T-cell (primary cell): ENCODE data around the gene MAP4K4. TPM values are rescaled to one million over a fixed set of nuclear protein-coding genes. Genes with fewer than 3 reads are reported as not detected.

Source experiments
- ATAC-seq, 4 experiments: fragments of 200-7000 bp in 3 of 4; fragments of 150-1000 bp in 1 of 4; cut with Tn5 transposase; replicated peaks in 1 of 4; 1 replicate in 3 of 4; 2 replicates in 1 of 4; pipeline ENCODE4 v1.10.0; 2021; ENCODE audit warnings: moderate library complexity in 3 of 4, mild to moderate bottlenecking in 2 of 4, moderate number of reproducible peaks in 1 of 4
- CTCF ChIA-PET, 2 donors: fragments of 300-600 bp; sonication (Branson Sonifier 250); formaldehyde crosslinking; loops; one replicate each; lab custom pipeline; 2022; ENCODE audit warnings: antibody characterized with exemption in 2 of 2; lab: Charles Lee
- POLR2A ChIA-PET, 2 donors: fragments of 300-600 bp; sonication (Branson Sonifier 250); formaldehyde crosslinking; loops; one replicate each; lab custom pipeline; 2022; ENCODE audit warnings: antibody characterized with exemption in 2 of 2; lab: Charles Lee
- DNase-seq, 35 experiments: peaks; one replicate each; pipeline versions ENCODE4 v3.0.0 to v3.0.0-alpha.2; 2013 to 2023
- H3K27ac ChIP-seq: one replicate; pipeline ENCODE4 v1.5.1; 2013; ENCODE audit warnings: low read length
- H3K27me3 ChIP-seq, 2 experiments: replicated peaks in 1 of 2; 1 replicate in 1 of 2; 2 replicates in 1 of 2; pipeline versions ENCODE4 v1.6.1 to v1.7.0; 2013; ENCODE audit warnings: low read length in 1 of 2, mixed read lengths in 1 of 2; ENCODE audit not compliant: control insufficient read depth in 2 of 2, insufficient read depth in 2 of 2; ENCODE audit errors: extremely low read depth in 1 of 2
- H3K36me3 ChIP-seq, 2 donors: 1 replicate in 1 of 2; 2 replicates in 1 of 2; pipeline versions ENCODE4 v1.6.1 to v1.7.0; 2013; ENCODE audit warnings: low read length in 1 of 2; ENCODE audit not compliant: control insufficient read depth in 2 of 2, insufficient read depth in 1 of 2; ENCODE audit errors: extremely low read depth in 1 of 2
- H3K4me1 ChIP-seq, 2 experiments: 1 replicate in 1 of 2; 2 replicates in 1 of 2; pipeline versions ENCODE4 v1.6.1 to v1.7.0; 2013; ENCODE audit warnings: low read length in 2 of 2, mixed read lengths in 1 of 2; ENCODE audit not compliant: insufficient read depth in 2 of 2, control insufficient read depth in 1 of 2; ENCODE audit errors: extremely low read depth in 1 of 2
- H3K4me3 ChIP-seq, 2 donors: 1 replicate in 1 of 2; 2 replicates in 1 of 2; pipeline versions ENCODE4 v1.5.1 to v1.7.0; 2013; ENCODE audit warnings: mild to moderate bottlenecking in 2 of 2, low read length in 1 of 2, moderate library complexity in 1 of 2; ENCODE audit not compliant: control insufficient read depth in 1 of 2; ENCODE audit errors: extremely low read depth in 1 of 2
- H3K9me3 ChIP-seq: 2 replicates; pipeline ENCODE4 v1.7.0; 2013
- H3K27ac Mint-ChIP-seq, 2 donors: one replicate each; pipeline ENCODE4 v1.8.0; 2020 to 2021; ENCODE audit warnings: mild to moderate bottlenecking in 2 of 2, mixed read lengths in 2 of 2
- H3K27me3 Mint-ChIP-seq, 2 donors: one replicate each; pipeline ENCODE4 v1.8.0; 2021 to 2022; ENCODE audit warnings: mixed read lengths in 2 of 2
- H3K36me3 Mint-ChIP-seq: one replicate; pipeline ENCODE4 v1.8.0; 2021; ENCODE audit warnings: mixed read lengths
- H3K4me1 Mint-ChIP-seq, 3 donors: one replicate each; pipeline ENCODE4 v1.8.0; 2020 to 2022; ENCODE audit warnings: mixed read lengths in 3 of 3, mild to moderate bottlenecking in 1 of 3
- H3K4me3 Mint-ChIP-seq, 3 donors: one replicate each; pipeline ENCODE4 v1.8.0; 2020 to 2022; ENCODE audit warnings: mild to moderate bottlenecking in 3 of 3, mixed read lengths in 3 of 3, moderate library complexity in 3 of 3
- H3K9me3 Mint-ChIP-seq, 3 donors: one replicate each; pipeline ENCODE4 v1.8.0; 2020 to 2022; ENCODE audit warnings: mixed read lengths in 3 of 3
- WGBS: methylation state at CpG from one replicate; pipeline ENCODE4 v1.1.5; 2013; ENCODE audit warnings: missing lambda C conversion rate; ENCODE audit not compliant: insufficient coverage; 5-methylcytosine and 5-hydroxymethylcytosine counted together
- total RNA-seq, 35 experiments: library from RNA in 6 of 35; stranded (reverse) in 6 of 35; fragments of 120-200 nt in 1 of 35; gene quantifications; one replicate each; pipeline versions ENCODE4 v1.2.1 to v1.2.4 and lab custom pipeline; 2013 to 2026

MAP4K4 gene
- total RNA-seq, 5 donors from 2014 or later (not counting 1 experiment from before 2014, with no cell fraction given) = 84.2 to 148 (median 93.2) TPM

DNA sequence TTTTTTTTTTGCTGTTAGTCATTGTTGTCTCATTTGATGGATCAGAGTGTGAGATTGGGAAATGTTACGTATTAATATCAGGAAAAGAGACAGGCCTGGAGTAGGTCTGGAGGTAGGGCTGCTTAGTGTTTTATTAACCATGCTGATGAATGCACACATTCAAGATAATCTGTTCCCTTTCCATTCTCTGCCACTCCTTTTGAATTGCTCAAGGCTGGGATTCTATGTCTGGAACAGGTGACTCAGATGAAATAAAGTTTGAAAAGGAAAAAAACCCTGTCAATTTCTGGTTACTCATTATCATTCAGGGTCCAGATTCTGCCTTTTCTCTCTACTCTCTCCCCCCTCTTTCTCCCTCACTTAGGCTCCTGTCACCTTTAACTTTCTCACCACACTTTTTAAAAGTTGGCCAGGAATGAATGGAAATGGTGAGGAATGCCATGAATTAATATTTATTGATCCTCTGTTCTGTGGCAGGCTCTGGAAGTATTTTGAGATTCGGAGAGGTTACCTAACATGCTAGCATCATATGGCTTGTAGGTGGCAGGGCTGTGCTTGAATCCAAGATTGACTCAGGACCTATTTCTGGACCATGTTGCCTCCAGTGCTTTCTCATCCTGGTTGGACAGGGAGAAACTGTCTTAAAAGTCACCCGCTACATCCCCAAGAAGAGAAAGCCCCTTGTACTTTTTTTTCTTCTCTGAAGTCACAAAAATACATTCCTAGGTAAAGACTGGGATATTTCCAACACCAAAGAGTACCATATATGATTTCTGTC is 40.2 kb downstream of the MAP4K4 start:
- Histone ChIP-seq H3K4me1 (peaks cover 46 to 49% of the 10 kb centered on the region in 2 experiments), H3K27me3 (no peaks in the 10 kb centered on the region), H3K36me3 (no peaks in the 10 kb centered on the region), H3K4me3 (no peak overlapping the region), H3K9me3 (no peaks in the 10 kb centered on the region), H3K27ac (no peak overlapping the region)
- ChIA-PET POLR2A (interaction anchor here in 1 of 2 donors (0.6 kb wide), 1 partner anchor 93 kb away, joined by 8 read pairs; no protein-coding TSS in a partner anchor), CTCF (no interaction called here)
- no peak for DNase-seq
- Mint-ChIP-seq H3K4me3 (no peak overlapping the region), H3K36me3 (no peaks in the 10 kb centered on the region), H3K9me3 (no peaks in the 10 kb centered on the region), H3K27me3 (no peaks in the 10 kb centered on the region), H3K27ac (peak overlapping the region in 1 of 2 donors; percentile 0), H3K4me1 (peaks cover 82 to 91% (median 90%) of the 10 kb centered on the region in 3 donors)
- ATAC-seq = no peak
- WGBS = 100% methylated on average over 1 of the region's 3 CpGs

DNA sequence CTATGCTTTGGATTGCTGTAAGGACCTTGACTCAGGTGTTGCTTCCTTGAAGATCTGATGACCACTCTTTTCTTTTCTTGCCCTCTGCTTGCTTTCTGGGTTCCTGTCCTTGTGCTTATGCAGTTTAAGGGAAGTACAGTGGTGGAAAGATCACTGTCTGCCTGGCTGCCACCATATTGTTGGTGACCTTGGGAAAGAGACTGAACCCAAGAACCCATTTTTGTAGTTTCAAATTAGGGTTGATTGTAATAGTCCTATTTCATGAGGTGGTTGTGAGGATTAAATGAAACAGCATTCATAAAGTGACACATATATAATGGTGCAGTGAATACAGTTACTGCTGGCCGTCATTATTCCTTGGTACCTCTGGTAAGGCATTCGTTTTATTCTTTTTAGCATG is 41.1 kb downstream of the MAP4K4 start:
- ATAC-seq (no peak), DNase-seq (no peak)
- Mint-ChIP-seq H3K4me1 (peaks cover 82 to 90% (median 89%) of the 10 kb centered on the region in 3 donors), H3K9me3 (no peaks in the 10 kb centered on the region), H3K27me3 (no peaks in the 10 kb centered on the region), H3K27ac (peak overlapping the region in 1 of 2 donors; percentile 18), H3K4me3 (no peak overlapping the region), H3K36me3 (peaks cover 5% of the 10 kb centered on the region)
- no CpG with 5 or more reads among the region's 2 CpGs for WGBS
- no peaks in the 10 kb centered on the region for H3K27me3 ChIP-seq
- no peak overlapping the region for H3K4me3 ChIP-seq
- no peak overlapping the region for H3K27ac ChIP-seq
- peaks cover 47 to 56% of the 10 kb centered on the region in 2 experiments for H3K4me1 ChIP-seq
- ChIA-PET CTCF (no interaction called here), POLR2A (no interaction called here)
- no peaks in the 10 kb centered on the region for H3K9me3 ChIP-seq
- no peaks in the 10 kb centered on the region for H3K36me3 ChIP-seq

DNA sequence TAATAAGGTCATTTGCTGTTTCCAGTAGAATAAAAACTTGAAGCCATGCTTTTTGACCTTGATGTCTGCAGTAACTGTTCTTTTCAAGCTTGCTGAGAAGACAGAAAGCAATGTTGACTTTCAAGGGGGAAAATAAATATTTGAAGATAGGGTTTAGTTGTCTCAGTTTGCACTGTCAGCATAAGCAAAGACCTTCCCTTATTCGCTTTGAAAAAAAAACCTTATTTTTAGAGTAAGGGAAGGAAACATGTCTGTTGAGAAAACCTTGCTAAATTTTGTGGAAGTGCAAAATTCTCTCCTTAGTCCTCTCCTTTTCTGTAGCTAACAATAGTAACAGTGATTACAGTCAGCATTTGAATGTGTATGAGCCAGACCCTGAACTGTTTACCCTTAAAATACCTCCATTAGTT is 43.1 kb downstream of the MAP4K4 start:
- Mint-ChIP-seq H3K4me1 (peaks cover 84 to 90% (median 90%) of the 10 kb centered on the region in 3 donors), H3K9me3 (no peaks in the 10 kb centered on the region), H3K27me3 (no peaks in the 10 kb centered on the region), H3K4me3 (no peak overlapping the region), H3K27ac (peak overlapping the region in 1 of 2 donors; percentile 13), H3K36me3 (peaks cover 13% of the 10 kb centered on the region)
- CTCF ChIA-PET = no interaction called here
- no peak for DNase-seq
- H3K9me3 ChIP-seq = no peaks in the 10 kb centered on the region
- no peak overlapping the region for H3K27ac ChIP-seq
- H3K36me3 ChIP-seq = no peaks in the 10 kb centered on the region
- no CpG with 5 or more reads among the region's 1 CpG for WGBS
- H3K4me3 ChIP-seq = no peak overlapping the region
- no peaks in the 10 kb centered on the region for H3K27me3 ChIP-seq
- peaks cover 41 to 66% of the 10 kb centered on the region in 2 experiments for H3K4me1 ChIP-seq
- ATAC-seq = no peak
- POLR2A ChIA-PET = no interaction called here

DNA sequence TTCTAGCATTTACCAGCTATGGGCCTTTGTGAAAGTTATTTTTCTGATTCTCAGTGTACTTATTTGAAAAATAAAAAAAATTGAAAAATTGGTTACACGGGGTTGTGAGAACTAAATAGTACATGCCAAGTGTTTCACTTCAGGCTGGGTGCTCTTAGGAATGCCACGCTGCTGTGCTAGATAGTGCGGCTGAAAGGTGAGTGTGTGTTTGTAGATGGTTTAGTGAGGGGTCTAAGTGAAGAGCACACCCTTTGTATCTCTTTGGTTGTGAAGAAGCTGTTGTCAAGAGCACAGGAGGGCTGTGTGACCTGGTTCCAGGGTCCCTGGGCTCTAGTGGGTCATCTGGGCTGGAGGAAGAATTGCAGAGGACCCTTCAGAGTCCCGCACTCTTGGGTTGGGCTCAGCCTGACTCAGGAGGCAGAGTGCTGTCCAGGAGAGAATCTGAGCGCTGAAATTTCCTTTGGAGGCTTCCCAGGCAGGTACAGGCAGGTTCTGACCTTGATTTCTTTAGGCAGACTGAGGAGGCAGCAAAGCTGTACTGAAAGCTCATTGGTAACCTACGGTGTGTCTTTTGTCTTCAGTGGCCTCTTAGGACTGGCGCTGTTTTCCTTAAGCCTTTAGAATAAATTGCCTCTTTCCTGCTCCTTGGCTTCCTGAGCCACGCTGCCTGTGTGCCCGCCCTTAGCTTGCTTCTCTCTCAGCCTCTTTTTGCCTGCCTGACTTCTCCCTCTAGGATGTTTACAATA is 44.4 kb downstream of the MAP4K4 start:
- Mint-ChIP-seq H3K36me3 (peaks cover 13% of the 10 kb centered on the region), H3K4me1 (peaks cover 84 to 90% (median 90%) of the 10 kb centered on the region in 3 donors), H3K27me3 (no peaks in the 10 kb centered on the region), H3K9me3 (no peaks in the 10 kb centered on the region), H3K27ac (peak overlapping the region; percentile 63 to 94), H3K4me3 (peak overlapping the region; percentile 21 to 42 (median 32))
- Histone ChIP-seq H3K4me3 (no peak overlapping the region), H3K27ac (no peak overlapping the region), H3K4me1 (peaks cover 32 to 64% of the 10 kb centered on the region in 2 experiments), H3K9me3 (no peaks in the 10 kb centered on the region), H3K27me3 (no peaks in the 10 kb centered on the region), H3K36me3 (no peaks in the 10 kb centered on the region)
- DNase-seq (no peak), ATAC-seq (no peak)
- CTCF ChIA-PET = interaction anchor here in 1 of 2 donors (0.5 to 0.7 kb wide), 3 partner anchors 157 to 368 kb away, joined by 3 to 4 read pairs (median 3); no protein-coding TSS in a partner anchor
- POLR2A ChIA-PET = interaction anchor here in 1 of 2 donors (0.6 to 1.1 kb wide), 2 partner anchors 10 to 49 kb away, joined by 3 to 5 read pairs; no protein-coding TSS in a partner anchor
- WGBS = 84% methylated on average over 6 of the region's 9 CpGs

DNA sequence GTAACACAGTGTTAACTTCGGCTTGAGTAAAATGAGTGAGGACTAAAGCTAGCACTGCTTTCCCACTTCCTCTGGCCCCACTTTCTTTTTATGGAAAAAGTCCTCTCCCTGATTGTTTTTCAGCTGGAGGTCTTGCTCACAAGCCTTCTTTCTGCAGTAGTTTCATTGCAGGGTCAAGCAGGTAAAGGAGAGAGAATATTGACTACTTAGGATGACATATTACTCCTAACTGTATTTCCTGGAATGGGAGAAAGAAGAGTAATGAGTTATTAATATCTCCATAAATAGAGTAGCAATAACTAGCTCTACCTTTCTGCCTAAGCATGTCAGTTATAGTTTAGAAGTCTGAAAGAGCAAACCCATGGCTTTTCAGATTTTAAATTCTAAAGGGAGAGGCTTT is 45.0 kb downstream of the MAP4K4 start:
- peak overlapping the region in 2 of 3 donors; percentile 32 to 42 for H3K4me3 Mint-ChIP-seq
- H3K27ac ChIP-seq = no peak overlapping the region
- no peaks in the 10 kb centered on the region for H3K27me3 Mint-ChIP-seq
- ChIA-PET POLR2A (interaction anchor here in 1 of 2 donors (1.1 kb wide), 1 partner anchor 10 kb away, joined by 3 read pairs; no protein-coding TSS in a partner anchor), CTCF (interaction anchor here in 1 of 2 donors (0.7 kb wide), 1 partner anchor 183 kb away, joined by 4 read pairs; no protein-coding TSS in a partner anchor)
- no peak for ATAC-seq
- H3K36me3 ChIP-seq = no peaks in the 10 kb centered on the region
- no peak overlapping the region for H3K4me3 ChIP-seq
- peaks cover 34 to 63% of the 10 kb centered on the region in 2 experiments for H3K4me1 ChIP-seq
- no CpG with 5 or more reads among the region's 1 CpG for WGBS
- DNase-seq = no peak
- H3K9me3 Mint-ChIP-seq = no peaks in the 10 kb centered on the region
- H3K27me3 ChIP-seq = no peaks in the 10 kb centered on the region
- no peaks in the 10 kb centered on the region for H3K9me3 ChIP-seq
- peak overlapping the region; percentile 63 to 94 for H3K27ac Mint-ChIP-seq
- peaks cover 15% of the 10 kb centered on the region for H3K36me3 Mint-ChIP-seq
- peaks cover 84 to 91% (median 90%) of the 10 kb centered on the region in 3 donors for H3K4me1 Mint-ChIP-seq

DNA sequence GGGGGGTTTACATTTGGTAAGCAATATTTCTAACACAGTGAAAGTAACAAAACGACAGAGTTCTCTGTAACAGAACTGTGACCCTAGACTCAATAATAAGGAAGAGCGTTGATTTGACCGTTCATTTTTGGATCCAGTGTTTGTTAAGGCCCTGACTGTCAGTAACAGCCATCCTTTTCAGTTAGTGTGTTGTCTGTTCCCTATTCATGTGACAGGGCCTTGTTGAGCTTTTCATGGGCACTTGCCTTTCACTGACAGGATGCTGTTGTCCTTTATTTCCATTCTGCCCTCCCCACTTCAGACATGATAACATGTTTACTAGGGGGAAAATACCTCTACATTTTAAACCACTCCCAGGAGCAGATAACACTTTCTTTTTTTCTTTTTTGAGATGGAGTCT is 45.8 kb downstream of the MAP4K4 start:
- peaks cover 34 to 56% of the 10 kb centered on the region in 2 experiments for H3K4me1 ChIP-seq
- no peaks in the 10 kb centered on the region for H3K27me3 ChIP-seq
- peak; percentile 23 to 44 (median 36) for ATAC-seq
- Mint-ChIP-seq H3K9me3 (no peaks in the 10 kb centered on the region), H3K4me3 (peak overlapping the region in 1 of 3 donors; percentile 53), H3K27me3 (no peaks in the 10 kb centered on the region), H3K36me3 (peaks cover 16% of the 10 kb centered on the region), H3K27ac (peak overlapping the region; percentile 60 to 76), H3K4me1 (peaks cover 84 to 91% (median 90%) of the 10 kb centered on the region in 3 donors)
- POLR2A ChIA-PET = interaction anchor here in 1 of 2 donors (1.1 kb wide), 1 partner anchor 11 kb away, joined by 3 read pairs; no protein-coding TSS in a partner anchor
- H3K9me3 ChIP-seq = no peaks in the 10 kb centered on the region
- no peaks in the 10 kb centered on the region for H3K36me3 ChIP-seq
- CTCF ChIA-PET = no interaction called here
- WGBS = no CpG with 5 or more reads among the region's 3 CpGs
- no peak overlapping the region for H3K4me3 ChIP-seq
- H3K27ac ChIP-seq = no peak overlapping the region
- peak in 1 of 35 experiments; percentile 24 for DNase-seq
